HG03025 (cell line): ENCODE measurements around the gene CRHR2.
"Not testable (repeated sequence)": the region's sequence is repeated elsewhere in the genome, so short reads cannot be mapped to it uniquely, and the experiment has no call there.

ENCODE experiments used
- ATAC-seq: cut with Tn5 transposase; IDR thresholded peaks from one replicate; pipeline ENCODE4 v1.9.1; 2021; ENCODE audit warnings: mild to moderate bottlenecking, moderate library complexity; ENCODE audit not compliant: unreplicated experiment, low FRiP score

CRHR2 gene

GRCh38 chr7:30682212-30683083, at the start of gene CRHR2:
TSS of gene CRHR2 (minus strand) at chr7:30682456. CDS start at chr7:30682280, 176 bp downstream.
- ATAC-seq: no peak

- no peak for ATAC-seq
Measured at GRCh38 chr7:30731581-30731980, 49.3 kb upstream of the CRHR2 start.

GRCh38 chr7:30730996-30731395, 48.7 kb upstream of the CRHR2 start:
- ATAC-seq: no peak

GRCh38 chr7:30730097-30730496, 47.8 kb upstream of the CRHR2 start:
- no peak for ATAC-seq

GRCh38 chr7:30729642-30730041, 47.4 kb upstream of the CRHR2 start:
- ATAC-seq: no peak

- ATAC-seq: no peak
Measured at GRCh38 chr7:30728591-30729100, 46.4 kb upstream of the CRHR2 start.

- ATAC-seq: no peak
Measured at GRCh38 chr7:30727061-30727945, 45.0 kb upstream of the CRHR2 start.

- no peak for ATAC-seq
Measured at GRCh38 chr7:30726296-30727006, 44.2 kb upstream of the CRHR2 start.

GRCh38 chr7:30723776-30724175, 41.5 kb upstream of the CRHR2 start:
- ATAC-seq: no peak

- ATAC-seq: no peak
Measured at GRCh38 chr7:30722671-30723070, 40.4 kb upstream of the CRHR2 start.

- no peak for ATAC-seq
Measured at GRCh38 chr7:30722187-30722586, 39.9 kb upstream of the CRHR2 start.

- ATAC-seq: no peak
Measured at GRCh38 chr7:30721211-30721610, 39.0 kb upstream of the CRHR2 start.

GRCh38 chr7:30719434-30719833, 37.2 kb upstream of the CRHR2 start:
- ATAC-seq: not testable (repeated sequence)

GRCh38 chr7:30717181-30717580, 34.9 kb upstream of the CRHR2 start:
- no peak for ATAC-seq

GRCh38 chr7:30714129-30714528, 31.9 kb upstream of the CRHR2 start:
- no peak for ATAC-seq

GRCh38 chr7:30713392-30713791, 31.1 kb upstream of the CRHR2 start:
- no peak for ATAC-seq

- ATAC-seq: no peak
Measured at GRCh38 chr7:30710669-30711068, 28.4 kb upstream of the CRHR2 start.

- no peak for ATAC-seq
Measured at GRCh38 chr7:30709549-30709948, 27.3 kb upstream of the CRHR2 start.

GRCh38 chr7:30708983-30709382, 26.7 kb upstream of the CRHR2 start:
- ATAC-seq: no peak

- no peak for ATAC-seq
Measured at GRCh38 chr7:30708412-30708811, 26.2 kb upstream of the CRHR2 start.
